NCI-H2196 (cell line): ENCODE measurements around the gene DEFB124.
"Not testable (repeated sequence)": the region's sequence is repeated elsewhere in the genome, so short reads cannot be mapped to it uniquely, and the experiment has no call there.

Source experiments
- DNase-seq: peaks from one replicate; lab custom pipeline; 2025; ENCODE audit not compliant: unreplicated experiment; lab: John Stamatoyannopoulos, UW

Gene DEFB124

DNA sequence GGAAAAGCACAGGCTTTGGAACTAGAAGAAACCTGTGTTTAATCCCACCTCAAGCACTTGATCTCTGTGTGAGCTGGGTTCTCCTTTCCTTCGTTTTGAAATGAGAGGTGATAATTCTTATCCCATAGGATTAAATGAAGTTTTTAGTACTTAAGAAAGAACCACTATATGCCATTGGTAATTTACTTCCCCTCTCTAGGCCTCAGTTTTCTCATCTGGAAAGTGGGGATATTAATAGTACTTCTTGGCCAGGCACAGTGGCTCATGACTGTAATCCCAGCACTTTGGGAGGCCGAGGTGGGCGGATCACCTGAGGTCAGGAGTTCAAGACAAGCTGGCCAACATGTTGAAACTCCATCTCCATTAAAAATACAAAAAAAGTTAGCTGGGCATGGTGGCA is 14.2 kb upstream of the DEFB124 start:
- DNase-seq: no peak

DNA sequence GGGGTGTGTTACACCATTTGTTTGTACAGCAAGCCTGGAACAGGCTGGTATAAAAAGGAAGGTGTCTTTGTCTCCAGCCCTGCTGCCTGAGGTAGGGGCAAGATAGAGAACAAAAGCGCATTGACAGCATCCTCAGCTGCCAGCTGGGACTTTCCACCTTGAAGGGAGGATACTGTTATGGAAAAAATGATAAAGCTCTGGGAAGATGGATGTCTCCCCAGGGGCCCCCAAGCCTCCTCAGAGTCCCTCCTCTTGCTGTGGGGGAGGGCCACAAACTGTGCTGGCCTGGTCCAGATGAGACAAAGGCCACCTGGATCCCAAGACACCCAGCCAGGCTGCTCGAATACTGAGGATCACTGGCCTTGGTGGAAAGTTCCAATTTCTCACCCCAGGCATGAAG is 13.2 kb upstream of the DEFB124 start:
- DNase-seq: no peak

DNA sequence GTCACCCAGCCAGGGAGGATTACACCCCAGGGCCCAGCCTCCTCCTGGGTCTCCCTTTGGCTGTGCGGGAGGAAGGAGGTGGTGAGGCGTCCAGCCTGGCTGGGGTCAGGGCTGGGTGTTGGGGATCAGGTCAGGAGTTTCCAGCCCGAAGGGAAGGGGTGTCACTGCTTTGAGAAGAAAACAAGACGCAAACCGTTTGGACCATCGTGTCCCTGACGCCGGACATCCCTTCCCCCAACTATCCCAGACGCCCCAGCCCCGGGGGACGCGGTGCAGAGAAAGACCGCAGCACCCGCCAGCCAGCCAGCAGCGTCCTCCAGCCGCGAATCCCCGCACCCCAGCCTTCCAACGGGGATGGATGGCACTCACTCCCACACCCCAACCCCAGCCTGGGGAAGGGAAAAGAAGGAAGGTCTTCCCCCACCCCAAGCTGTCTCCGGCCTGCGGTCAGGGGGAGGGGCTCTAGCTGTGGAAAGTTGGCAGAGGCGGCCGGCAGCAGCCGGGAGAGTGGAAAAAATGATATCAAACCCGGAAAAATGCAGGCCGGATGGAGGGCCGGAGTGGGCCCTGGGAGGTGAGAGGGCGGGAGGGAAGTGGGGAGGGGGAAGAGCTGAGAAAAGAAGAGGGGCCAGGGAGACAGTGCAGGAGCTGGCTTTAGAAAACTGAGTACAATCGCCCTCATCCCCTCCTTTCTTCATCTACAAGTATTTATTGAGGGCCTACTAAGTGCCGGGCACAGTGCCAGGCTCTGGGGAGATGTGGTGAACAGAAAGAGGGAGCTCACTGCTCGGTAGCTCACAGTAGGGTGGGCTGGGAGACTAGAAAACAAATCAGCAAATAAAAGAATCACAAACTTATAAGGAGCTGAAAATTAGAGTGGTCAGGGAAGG is 10.8 kb upstream of the DEFB124 start:
- DNase-seq: no peak

- DNase-seq: no peak
These were observed 9.1 kb upstream of the DEFB124 start for GRCh38 chr20:31484001-31484400.

DNA sequence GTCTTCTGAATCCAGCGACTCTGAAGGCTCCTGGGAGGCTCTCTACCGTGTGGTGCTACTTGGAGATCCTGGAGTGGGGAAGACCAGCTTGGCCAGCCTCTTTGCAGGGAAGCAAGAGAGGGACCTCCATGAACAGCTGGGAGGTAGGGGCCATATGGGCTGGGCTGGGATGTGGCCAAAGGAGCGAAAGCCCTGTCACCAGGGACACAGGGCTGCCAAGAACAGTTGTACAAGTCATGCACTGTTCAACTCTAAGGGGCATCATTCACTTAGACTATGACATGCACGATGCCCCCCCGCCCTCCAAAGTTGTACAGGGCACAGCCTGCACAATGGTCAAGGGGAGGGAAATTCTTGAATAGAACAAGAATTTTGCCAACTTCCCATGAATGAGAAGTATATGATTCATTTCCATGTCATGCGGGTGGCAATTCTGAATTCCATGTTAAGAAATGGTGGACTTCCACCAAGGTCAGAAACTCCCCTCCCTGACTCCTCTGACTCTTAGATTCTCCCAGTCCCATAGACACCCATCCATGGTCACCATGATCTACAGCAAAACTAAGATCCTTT is 1.8 kb upstream of the DEFB124 start:
- no peak for DNase-seq

DNA sequence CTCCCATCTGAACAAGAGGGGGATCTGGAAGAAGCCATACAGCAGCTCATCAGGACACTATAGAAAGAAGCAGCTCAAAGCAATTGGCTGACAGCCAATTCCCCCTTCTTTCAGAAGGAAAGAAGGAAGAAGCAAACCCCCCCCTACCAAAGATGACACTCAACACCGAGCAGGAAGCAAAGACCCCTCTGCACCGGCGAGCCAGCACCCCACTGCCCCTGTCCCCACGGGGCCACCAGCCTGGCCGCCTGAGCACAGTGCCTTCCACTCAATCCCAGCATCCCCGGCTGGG is 1.3 kb upstream of the DEFB124 start:
- no peak for DNase-seq

- no peak for DNase-seq
These were observed 756 bp upstream of the DEFB124 start for GRCh38 chr20:31475472-31476293.

- no peak for DNase-seq
These were observed 860 bp downstream of the DEFB124 start for GRCh38 chr20:31474097-31474436.

DNA sequence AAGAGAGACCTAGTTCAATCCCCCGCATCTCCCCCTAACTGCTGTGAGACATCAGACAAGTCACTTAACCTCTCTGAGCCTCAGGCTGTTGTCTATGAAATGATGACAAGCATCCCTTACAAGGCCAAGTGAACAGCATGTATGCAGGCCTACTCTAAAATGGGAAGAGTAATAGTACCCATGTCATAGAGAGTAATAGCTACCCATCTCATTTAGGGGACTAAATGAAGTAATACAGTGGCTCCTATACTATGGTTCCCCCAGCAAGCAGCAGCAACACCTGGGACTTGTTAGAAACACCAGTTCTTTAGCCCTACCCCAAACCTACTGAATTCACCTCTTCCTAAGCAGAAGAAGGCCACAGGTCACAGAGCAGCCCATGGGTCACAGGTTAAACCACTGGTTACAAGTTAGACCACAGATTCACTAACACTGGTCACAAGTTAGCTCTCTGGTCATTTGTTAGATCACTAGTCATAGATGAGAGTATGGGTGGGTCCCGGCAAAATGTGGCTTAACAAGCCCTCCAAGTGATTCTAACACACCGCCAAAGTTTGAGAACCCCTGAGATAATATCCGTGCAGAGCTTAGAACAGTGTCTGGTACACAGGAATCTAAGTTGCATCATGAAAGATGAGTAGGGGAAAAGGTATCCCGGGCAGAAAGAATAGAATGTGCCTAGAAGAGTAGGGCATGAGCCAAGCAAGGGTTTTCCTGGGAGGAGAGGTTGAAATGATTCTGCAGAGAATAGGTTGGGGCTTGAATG is 1.4 kb downstream of the DEFB124 start:
- DNase-seq: no peak

GRCh38 chr20:31472395-31473330 is 2.3 kb downstream of the DEFB124 start:
- DNase-seq: no peak

GRCh38 chr20:31470946-31471345 is 4.0 kb downstream of the DEFB124 start:
- not testable (repeated sequence) for DNase-seq

DNA sequence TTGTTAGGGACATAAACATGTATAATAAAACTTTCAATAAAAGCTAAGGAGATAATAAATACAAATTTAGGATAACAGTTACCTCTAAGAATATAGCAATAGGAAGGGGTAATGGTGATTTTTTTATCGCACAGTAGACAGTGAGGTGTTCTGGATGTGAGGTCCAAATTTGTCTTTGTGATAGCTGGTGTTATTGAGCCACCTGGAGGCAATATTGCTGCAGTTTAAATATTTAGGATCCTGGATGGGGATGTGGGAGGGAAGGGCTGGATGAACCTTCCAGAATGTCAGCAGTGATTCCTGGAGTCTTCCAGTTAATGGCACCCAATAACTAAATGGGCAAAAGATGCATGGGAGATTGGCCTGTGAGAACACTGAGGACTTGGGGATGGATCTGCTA is 20.6 kb downstream of the DEFB124 start:
- DNase-seq: no peak

DNA sequence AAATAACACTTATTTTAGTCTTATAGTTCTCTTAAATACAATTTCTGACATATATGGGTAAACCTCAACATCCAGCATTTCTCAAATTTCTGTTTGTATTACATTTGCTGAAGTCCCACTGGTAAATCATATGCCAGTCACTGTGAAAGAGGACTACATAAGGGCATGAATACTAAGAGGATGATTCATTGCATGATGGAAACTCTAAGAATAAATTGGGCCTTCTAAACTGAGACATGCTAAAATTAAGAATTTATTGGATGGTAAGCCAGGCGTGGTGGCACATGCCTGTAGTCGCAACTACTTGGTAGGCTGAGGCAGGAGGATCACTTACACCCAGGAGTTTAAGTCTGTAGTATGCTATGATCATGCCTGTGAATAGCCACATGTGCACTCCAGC is 22.4 kb downstream of the DEFB124 start:
- no peak for DNase-seq

DNA sequence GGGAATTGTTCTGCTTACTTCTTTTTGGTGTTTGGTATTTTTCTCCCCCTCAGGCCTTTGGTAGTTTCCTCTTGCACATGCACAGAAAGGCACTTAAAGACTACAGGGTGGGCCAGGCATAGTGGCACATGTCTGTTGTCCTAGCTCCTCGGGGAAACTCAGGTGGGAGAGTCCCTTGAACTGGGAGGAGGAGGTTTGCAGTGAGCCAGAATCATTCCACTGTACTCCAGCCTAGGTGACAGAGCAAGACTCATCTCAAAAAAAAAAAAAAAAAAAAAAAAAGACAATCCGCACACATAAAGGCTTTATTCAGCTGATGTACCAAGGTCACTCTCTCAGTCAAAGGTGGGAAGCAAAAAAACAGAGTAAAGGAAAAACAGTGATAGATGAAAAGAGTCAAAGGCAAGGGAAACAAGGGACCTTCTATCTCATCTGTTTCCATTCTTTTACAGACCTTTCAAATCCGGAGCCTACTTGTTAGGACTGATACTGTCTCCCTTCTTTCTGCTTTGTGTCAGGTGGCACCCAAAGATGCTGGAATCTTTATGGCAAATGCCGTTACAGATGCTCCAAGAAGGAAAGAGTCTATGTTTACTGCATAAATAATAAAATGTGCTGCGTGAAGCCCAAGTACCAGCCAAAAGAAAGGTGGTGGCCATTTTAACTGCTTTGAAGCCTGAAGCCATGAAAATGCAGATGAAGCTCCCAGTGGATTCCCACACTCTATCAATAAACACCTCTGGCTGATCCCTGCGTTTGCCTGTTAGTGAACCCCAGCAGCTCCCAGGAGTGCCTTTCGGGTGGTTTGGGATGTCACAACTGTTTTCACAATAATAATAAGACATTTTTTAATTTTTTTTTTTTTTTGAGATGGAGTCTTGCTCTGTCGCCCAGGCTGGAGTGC is 25.2 kb downstream of the DEFB124 start:
- DNase-seq: no peak

DNA sequence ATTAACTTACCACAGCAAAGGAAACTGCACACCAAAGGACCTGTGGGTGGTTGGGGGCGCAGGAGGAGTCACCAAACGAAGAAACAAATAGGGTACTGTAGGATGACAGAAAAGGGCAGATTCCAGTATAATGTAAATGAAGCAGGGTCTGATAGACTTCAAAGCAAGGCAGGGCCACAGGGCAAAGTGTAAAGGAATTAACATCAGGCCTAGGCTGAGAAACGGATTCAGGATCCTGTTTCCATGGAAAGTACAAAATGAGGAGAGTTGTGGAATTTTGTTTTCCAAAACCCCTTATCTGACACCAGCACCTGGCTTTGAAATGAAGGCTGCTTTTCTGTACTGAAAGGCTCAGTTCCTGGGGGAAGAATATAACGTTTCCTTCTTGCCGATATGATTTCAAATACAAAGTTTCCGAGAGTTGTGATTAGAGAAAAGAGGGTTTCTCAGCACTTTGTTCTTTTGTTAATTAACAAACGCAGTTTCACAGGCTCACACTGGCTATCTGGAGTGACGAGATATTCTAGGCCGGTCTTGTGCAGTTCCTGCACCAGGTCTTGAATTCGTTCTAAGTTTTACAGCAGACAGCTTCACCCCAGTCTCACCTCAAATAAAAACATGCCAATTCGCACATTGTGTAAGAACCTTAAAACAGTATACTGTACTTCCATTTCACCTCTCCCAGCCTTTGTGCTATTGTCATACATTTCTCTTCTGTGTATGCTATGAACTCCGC is 28.7 kb downstream of the DEFB124 start:
- no peak for DNase-seq

DNA sequence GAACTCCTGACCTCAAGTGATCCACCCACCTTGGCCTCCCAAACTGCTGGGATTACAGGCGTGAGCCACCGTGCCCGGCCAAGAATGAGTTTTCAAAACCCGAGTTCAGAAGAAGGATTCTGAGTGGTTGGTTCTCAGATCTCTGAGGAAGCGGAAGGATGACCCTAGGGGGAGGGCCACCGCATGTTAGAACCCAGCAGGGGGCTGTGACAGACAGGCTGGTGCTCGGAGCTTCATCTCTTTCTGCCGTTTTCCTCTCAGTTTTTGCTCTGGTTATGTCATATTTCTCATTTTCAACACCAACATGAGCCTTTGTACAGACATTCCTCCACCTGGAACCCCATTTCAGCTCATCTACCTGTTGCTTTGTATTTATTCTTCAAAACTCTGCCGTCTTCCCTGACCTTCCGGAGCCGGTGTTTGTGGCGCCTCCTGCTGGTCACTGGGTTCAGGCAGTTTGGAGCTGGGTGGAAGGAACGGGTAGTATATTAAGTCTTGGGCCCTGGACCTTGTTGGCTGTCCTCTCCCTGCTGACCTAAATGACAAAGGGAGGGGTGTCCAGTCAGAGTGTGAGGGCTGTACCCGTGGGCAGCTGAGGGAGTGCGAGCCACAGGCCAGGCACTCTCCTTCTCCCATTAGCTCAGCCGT is 34.8 kb downstream of the DEFB124 start, which contains the start of gene DEFB123:
DEFB123 (plus strand) TSS at position 621 of the 648 bp plus-strand sequence. CDS start 67 bp downstream, outside the sequence.
- DNase-seq: no peak

DNA sequence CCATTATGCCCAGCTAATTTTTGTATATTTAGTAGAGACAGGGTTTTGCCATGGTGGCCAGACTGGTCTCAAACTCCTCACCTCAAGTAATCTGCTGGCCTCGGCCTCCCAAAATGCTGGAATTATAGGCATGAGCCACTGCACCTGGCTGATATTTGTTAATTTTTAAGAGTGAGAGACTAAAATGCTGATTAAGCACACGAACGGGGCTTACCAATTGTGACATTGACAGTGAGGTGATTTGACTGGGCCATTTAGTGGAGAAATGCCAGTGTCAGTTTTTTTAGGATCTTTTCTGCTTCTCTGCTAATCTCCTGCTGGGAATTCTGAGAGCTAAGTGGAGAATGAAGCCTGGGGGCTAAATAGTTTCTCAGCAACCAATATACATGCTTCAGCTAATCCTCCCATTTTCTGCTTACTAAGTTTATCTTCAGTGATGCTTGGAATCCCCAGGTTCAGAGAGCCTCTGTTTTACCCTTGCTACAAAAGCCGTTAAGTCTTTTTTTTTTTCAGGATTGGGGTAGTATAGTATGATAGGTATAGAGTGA is 44.3 kb downstream of the DEFB124 start:
- DNase-seq: no peak

GRCh38 chr20:31427576-31427975 is 47.4 kb downstream of the DEFB124 start:
- DNase-seq: not testable (repeated sequence)
